ENCODE measurements around the gene BABAM2. TPM values are rescaled to one million over a fixed set of nuclear protein-coding genes. Genes with fewer than 3 reads are reported as not detected.

BABAM2 gene
- total RNA-seq, 2 donors from 2014 or later, result 44.8 to 46.0 TPM

DNA sequence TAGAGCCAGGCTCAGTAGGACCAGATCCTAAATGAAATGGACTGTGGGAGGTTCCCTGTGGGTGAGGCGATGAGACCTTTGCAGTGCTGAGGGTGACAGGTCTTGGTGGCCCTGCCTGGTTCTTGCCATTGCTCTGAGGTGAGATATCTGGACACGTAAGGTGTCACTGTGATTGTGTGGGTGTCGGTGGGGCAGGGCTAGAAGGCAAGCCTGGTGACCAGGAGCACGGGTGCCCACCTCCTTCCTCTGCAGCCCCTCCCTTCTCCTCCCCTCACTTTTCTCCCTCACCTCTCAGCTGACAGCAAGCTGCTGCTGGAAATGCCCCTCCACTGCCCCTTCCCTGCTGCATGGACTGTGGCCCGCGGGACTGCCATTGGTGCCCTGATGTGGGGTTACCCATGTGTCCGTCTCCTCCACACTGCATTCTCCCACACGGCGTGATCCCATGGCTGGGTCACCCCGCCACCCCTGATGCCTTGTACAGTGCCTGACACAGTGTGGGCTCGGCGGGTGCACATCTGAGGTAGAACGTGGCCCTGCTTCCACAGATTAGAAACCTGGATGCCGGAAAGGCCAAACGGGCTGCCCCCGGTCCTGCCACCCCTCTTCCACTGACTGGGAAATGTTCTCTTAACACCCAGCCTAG lies 446.6 kb downstream of the BABAM2 start:
- H3K4me3 Mint-ChIP-seq, result no peak overlapping the region
- H3K9me3 ChIP-seq (ENCODE audit: control insufficient read depth, low read length, poor library complexity, severe bottlenecking), result no peaks in the 10 kb centered on the region
- DNase-seq, result no peak
- H3K4me1 Mint-ChIP-seq, result peaks cover 12% of the 10 kb centered on the region
- peaks cover 4% of the 10 kb centered on the region for H3K36me3 Mint-ChIP-seq (ENCODE audit: low read depth)
- H3K27me3 Mint-ChIP-seq, result no peaks in the 10 kb centered on the region
- no peak for ATAC-seq
- peak overlapping the region; percentile 71 for H3K27ac Mint-ChIP-seq

DNA sequence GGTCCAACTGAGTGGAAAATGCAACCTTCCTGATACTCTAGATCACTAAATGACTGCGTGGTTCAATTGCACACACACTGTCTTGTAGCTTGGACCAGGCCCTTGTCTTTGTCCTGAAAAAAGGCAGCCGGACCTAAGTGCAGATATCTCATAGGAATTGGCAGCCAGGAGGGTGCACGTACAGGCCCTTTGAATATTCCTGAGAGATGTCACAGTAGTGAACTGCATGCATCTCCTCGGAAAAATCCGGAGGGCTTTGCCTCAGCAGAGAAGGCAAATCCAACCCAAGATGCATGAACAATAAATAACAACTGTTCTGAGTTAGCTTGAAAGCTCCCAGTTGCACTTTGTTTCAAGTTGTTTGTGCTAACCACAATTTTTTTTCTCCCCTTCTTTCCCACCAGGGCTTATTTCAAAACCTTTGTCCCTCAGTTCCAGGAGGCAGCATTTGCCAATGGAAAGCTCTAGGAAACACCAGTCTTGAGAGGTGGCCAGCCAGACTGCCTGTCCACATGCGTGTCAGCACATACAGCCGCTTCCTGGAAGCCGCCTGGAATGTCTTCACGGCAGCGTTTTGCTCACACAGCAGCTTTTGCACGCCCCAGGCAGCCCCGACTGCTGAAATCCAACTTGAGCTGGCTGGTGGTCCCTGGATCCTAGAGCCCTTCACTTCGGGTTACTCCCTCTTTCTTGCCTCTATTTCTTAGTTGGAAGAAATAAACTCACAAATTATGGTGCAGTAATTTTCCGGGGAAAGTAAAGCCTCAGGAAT lies 447.7 kb downstream of the BABAM2 start:
- no peak for DNase-seq
- H3K4me3 Mint-ChIP-seq, result no peak overlapping the region
- peak overlapping the region; percentile 75 for H3K27ac Mint-ChIP-seq
- no peak for ATAC-seq
- H3K9me3 ChIP-seq (ENCODE audit: control insufficient read depth, low read length, poor library complexity, severe bottlenecking), result no peaks in the 10 kb centered on the region
- H3K4me1 Mint-ChIP-seq, result peaks cover 14% of the 10 kb centered on the region
- peaks cover 4% of the 10 kb centered on the region for H3K36me3 Mint-ChIP-seq (ENCODE audit: low read depth)
- H3K27me3 Mint-ChIP-seq, result no peaks in the 10 kb centered on the region

DNA sequence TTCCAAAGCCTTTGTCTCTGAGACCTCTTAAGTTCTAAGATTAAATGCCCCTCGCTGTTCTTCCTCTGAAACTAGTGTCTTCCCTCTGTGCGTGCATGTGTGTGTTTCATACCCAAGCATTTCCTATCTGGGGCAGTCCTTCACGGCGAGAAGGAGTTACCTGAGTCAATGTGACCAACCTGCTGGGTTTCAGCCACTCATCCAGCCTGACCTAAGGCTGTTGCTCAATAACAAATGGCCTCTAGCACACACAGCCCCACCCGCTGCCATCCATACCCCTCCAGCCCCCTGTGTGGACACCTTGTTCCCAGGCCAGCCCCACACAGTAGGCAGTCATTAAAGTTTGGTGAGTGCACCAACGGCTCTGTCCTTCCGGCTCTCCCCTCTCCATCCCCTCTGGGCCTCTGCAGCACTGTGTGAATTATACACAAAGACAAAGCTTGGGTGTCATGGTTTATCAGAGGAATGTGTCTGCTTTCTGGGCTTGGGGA lies 448.3 kb downstream of the BABAM2 start:
- peak overlapping the region; percentile 75 for H3K27ac Mint-ChIP-seq
- H3K9me3 ChIP-seq (ENCODE audit: control insufficient read depth, low read length, poor library complexity, severe bottlenecking), result no peaks in the 10 kb centered on the region
- peaks cover 4% of the 10 kb centered on the region for H3K36me3 Mint-ChIP-seq (ENCODE audit: low read depth)
- H3K27me3 Mint-ChIP-seq, result no peaks in the 10 kb centered on the region
- H3K4me3 Mint-ChIP-seq, result no peak overlapping the region
- DNase-seq, result no peak
- H3K4me1 Mint-ChIP-seq, result peaks cover 14% of the 10 kb centered on the region
- ATAC-seq, result no peak

GRCh38 chr2:28339516-28340175 lies 449.1 kb downstream of the BABAM2 start:
- H3K36me3 Mint-ChIP-seq (ENCODE audit: low read depth), result peaks cover 4% of the 10 kb centered on the region
- H3K4me3 Mint-ChIP-seq, result no peak overlapping the region
- no peak for ATAC-seq
- DNase-seq, result no peak
- peak overlapping the region; percentile 75 for H3K27ac Mint-ChIP-seq
- peaks cover 14% of the 10 kb centered on the region for H3K4me1 Mint-ChIP-seq
- H3K9me3 ChIP-seq (ENCODE audit: control insufficient read depth, low read length, poor library complexity, severe bottlenecking), result no peaks in the 10 kb centered on the region
- H3K27me3 Mint-ChIP-seq, result no peaks in the 10 kb centered on the region

GRCh38 chr2:28340312-28341202 lies 450.0 kb downstream of the BABAM2 start:
- DNase-seq, result no peak
- H3K36me3 Mint-ChIP-seq (ENCODE audit: low read depth), result peaks cover 4% of the 10 kb centered on the region
- peak overlapping the region; percentile 16 for H3K27ac Mint-ChIP-seq
- H3K9me3 ChIP-seq (ENCODE audit: control insufficient read depth, low read length, poor library complexity, severe bottlenecking), result no peaks in the 10 kb centered on the region
- no peaks in the 10 kb centered on the region for H3K27me3 Mint-ChIP-seq
- peaks cover 14% of the 10 kb centered on the region for H3K4me1 Mint-ChIP-seq
- ATAC-seq, result no peak
- H3K4me3 Mint-ChIP-seq, result no peak overlapping the region

GRCh38 chr2:28341208-28341891 lies 450.8 kb downstream of the BABAM2 start:
- Mint-ChIP-seq H3K27ac (peak overlapping the region; percentile 16), H3K27me3 (no peaks in the 10 kb centered on the region), H3K4me1 (peaks cover 9% of the 10 kb centered on the region), H3K36me3 (ENCODE audit: low read depth) (peaks cover 4% of the 10 kb centered on the region), H3K4me3 (no peak overlapping the region)
- DNase-seq (no peak), ATAC-seq (no peak)
- no peaks in the 10 kb centered on the region for H3K9me3 ChIP-seq (ENCODE audit: control insufficient read depth, low read length, poor library complexity, severe bottlenecking)

GRCh38 chr2:28342081-28342967 lies 451.8 kb downstream of the BABAM2 start:
- ATAC-seq, result no peak
- DNase-seq, result no peak
- no peak overlapping the region for H3K4me3 Mint-ChIP-seq
- H3K36me3 Mint-ChIP-seq (ENCODE audit: low read depth), result peaks cover 4% of the 10 kb centered on the region
- peaks cover 12% of the 10 kb centered on the region for H3K4me1 Mint-ChIP-seq
- H3K9me3 ChIP-seq (ENCODE audit: control insufficient read depth, low read length, poor library complexity, severe bottlenecking), result no peaks in the 10 kb centered on the region
- H3K27ac Mint-ChIP-seq, result no peak overlapping the region
- H3K27me3 Mint-ChIP-seq, result no peaks in the 10 kb centered on the region

GRCh38 chr2:28343184-28343942 lies 452.8 kb downstream of the BABAM2 start:
- no peak for DNase-seq
- H3K36me3 Mint-ChIP-seq (ENCODE audit: low read depth), result peaks cover 4% of the 10 kb centered on the region
- H3K4me3 Mint-ChIP-seq, result no peak overlapping the region
- peaks cover 17% of the 10 kb centered on the region for H3K4me1 Mint-ChIP-seq
- peak overlapping the region; percentile 8 for H3K27ac Mint-ChIP-seq
- no peaks in the 10 kb centered on the region for H3K9me3 ChIP-seq (ENCODE audit: control insufficient read depth, low read length, poor library complexity, severe bottlenecking)
- no peaks in the 10 kb centered on the region for H3K27me3 Mint-ChIP-seq
- no peak for ATAC-seq

DNA sequence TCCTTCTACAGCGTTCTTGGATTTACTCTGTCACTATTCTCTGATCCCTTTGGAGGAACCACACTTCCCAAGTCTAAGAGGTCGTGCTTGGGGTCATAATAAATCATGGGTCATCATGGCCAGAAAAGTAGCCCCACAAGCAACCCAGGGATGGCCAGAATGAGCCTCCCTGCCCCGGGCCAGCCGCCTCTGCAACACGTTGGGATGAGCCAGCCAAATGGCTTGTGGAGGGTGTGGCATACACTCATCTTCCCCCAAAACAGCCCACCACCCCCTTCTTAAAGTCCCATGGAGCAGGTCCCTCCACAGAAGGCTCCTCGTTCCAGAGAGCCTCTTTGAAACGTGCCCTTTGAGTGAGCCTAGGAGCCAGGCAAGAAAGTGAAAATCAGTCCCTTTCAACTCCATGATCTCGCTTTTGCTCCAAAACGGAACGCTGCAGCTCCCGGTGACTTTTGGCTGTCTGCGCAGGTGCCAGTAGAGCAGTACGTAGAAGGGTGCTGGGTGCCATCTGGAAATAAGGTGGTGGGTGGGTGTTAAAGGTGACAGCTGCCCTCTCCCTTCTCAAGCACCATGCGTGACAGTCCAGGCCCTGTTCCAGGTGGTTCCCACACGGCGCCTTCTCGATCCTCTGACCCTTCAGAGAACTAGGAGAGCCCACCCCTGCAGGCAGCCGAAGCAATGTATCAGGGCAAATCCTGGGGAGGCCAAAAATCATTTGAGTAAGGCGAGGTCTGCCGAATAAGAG lies 453.6 kb downstream of the BABAM2 start:
- DNase-seq, result no peak
- Mint-ChIP-seq H3K4me1 (peaks cover 24% of the 10 kb centered on the region), H3K27me3 (no peaks in the 10 kb centered on the region), H3K36me3 (ENCODE audit: low read depth) (peaks cover 2% of the 10 kb centered on the region), H3K27ac (no peak overlapping the region), H3K4me3 (no peak overlapping the region)
- no peaks in the 10 kb centered on the region for H3K9me3 ChIP-seq (ENCODE audit: control insufficient read depth, low read length, poor library complexity, severe bottlenecking)
- ATAC-seq, result no peak

GRCh38 chr2:28344756-28345373 lies 454.3 kb downstream of the BABAM2 start:
- DNase-seq (no peak), ATAC-seq (no peak)
- Mint-ChIP-seq H3K27ac (peak overlapping the region; percentile 85), H3K4me1 (peaks cover 27% of the 10 kb centered on the region), H3K27me3 (no peaks in the 10 kb centered on the region), H3K36me3 (ENCODE audit: low read depth) (no peaks in the 10 kb centered on the region), H3K4me3 (no peak overlapping the region)
- no peaks in the 10 kb centered on the region for H3K9me3 ChIP-seq (ENCODE audit: control insufficient read depth, low read length, poor library complexity, severe bottlenecking)

All from T-helper 17 cell (primary cell).